ENCODE results near the gene SYNPO.

The SYNPO gene

GRCh38 chr5:150640311-150641005, at the start of gene SYNPO:
Gene SYNPO (plus strand): TSS chr5:150640660. CDS start chr5:150648276, 7,616 bp downstream.
- no peak for DNase-seq

- no peak for DNase-seq
Observed at GRCh38 chr5:150590979-150591695, 49.3 kb upstream of the SYNPO start.

- no peak for DNase-seq
Observed at GRCh38 chr5:150593593-150593992, 46.9 kb upstream of the SYNPO start.

GRCh38 chr5:150593996-150594395, 46.5 kb upstream of the SYNPO start:
- no peak for DNase-seq

GRCh38 chr5:150595466-150596031, 44.9 kb upstream of the SYNPO start:
- DNase-seq: no peak

- no peak for DNase-seq
Observed at GRCh38 chr5:150596313-150596712, 44.1 kb upstream of the SYNPO start.

- no peak for DNase-seq
Observed at GRCh38 chr5:150596826-150597225, 43.6 kb upstream of the SYNPO start.

- DNase-seq: no peak
Observed at GRCh38 chr5:150598006-150598405, 42.5 kb upstream of the SYNPO start.

GRCh38 chr5:150598821-150599273, 41.6 kb upstream of the SYNPO start:
- DNase-seq: no peak

GRCh38 chr5:150599281-150599680, 41.2 kb upstream of the SYNPO start:
- no peak for DNase-seq

GRCh38 chr5:150599917-150600511, 40.4 kb upstream of the SYNPO start:
- DNase-seq: no peak

GRCh38 chr5:150600616-150601490, 39.6 kb upstream of the SYNPO start:
- DNase-seq: no peak

- DNase-seq: no peak
Observed at GRCh38 chr5:150601491-150602345, 38.7 kb upstream of the SYNPO start.

GRCh38 chr5:150603052-150603451, 37.4 kb upstream of the SYNPO start:
- no peak for DNase-seq

GRCh38 chr5:150603491-150603890, 37.0 kb upstream of the SYNPO start:
- DNase-seq: no peak

- DNase-seq: no peak
Observed at GRCh38 chr5:150604010-150604409, 36.5 kb upstream of the SYNPO start.

- no peak for DNase-seq
Observed at GRCh38 chr5:150604894-150605440, 35.5 kb upstream of the SYNPO start.

- no peak for DNase-seq
Observed at GRCh38 chr5:150605546-150605945, 34.9 kb upstream of the SYNPO start.

- DNase-seq: no peak
Observed at GRCh38 chr5:150606476-150606875, 34.0 kb upstream of the SYNPO start.

GRCh38 chr5:150607105-150607504, 33.4 kb upstream of the SYNPO start:
- DNase-seq: no peak

GRCh38 chr5:150607991-150608390, 32.5 kb upstream of the SYNPO start:
- DNase-seq: no peak

Data from activated CD4-positive, alpha-beta T cell treated with anti-CD3 and anti-CD28 coated beads, Interleukin-2, amount 50 U/mL, for 48 hours (primary cell).